Fibroblast of skin of left biceps (primary cell): ENCODE data around the gene EID2B.
A peak's percentile ranks its signal among the peaks of the same experiment; 100 is the strongest.

Experiments
- DNase-seq, 2 experiments: peaks; one replicate each; pipeline ENCODE4 v3.0.0-alpha.2; 2013; ENCODE audit warnings: low read depth in 2 of 2

EID2B gene

GRCh38 chr19:39533003-39533512, 406 bp upstream of the EID2B start:
- no peak for DNase-seq

GRCh38 chr19:39531834-39532232, 819 bp downstream of the EID2B start:
- no peak for DNase-seq

- no peak for DNase-seq
Measured at GRCh38 chr19:39525205-39525604, 7.4 kb downstream of the EID2B start.

GRCh38 chr19:39524495-39524894, 8.2 kb downstream of the EID2B start:
- DNase-seq: no peak

GRCh38 chr19:39520541-39521484, 11.8 kb downstream of the EID2B start:
- DNase-seq: no peak

GRCh38 chr19:39518975-39519374, 13.7 kb downstream of the EID2B start:
- no peak for DNase-seq

- no peak for DNase-seq
Measured at GRCh38 chr19:39518458-39518857, 14.2 kb downstream of the EID2B start.

- no peak for DNase-seq
Measured at GRCh38 chr19:39517432-39517831, 15.2 kb downstream of the EID2B start.

GRCh38 chr19:39516270-39516669, 16.4 kb downstream of the EID2B start:
- DNase-seq: no peak

- no peak for DNase-seq
Measured at GRCh38 chr19:39515551-39516191, 17.0 kb downstream of the EID2B start.

- no peak for DNase-seq
Measured at GRCh38 chr19:39514840-39515550, 17.7 kb downstream of the EID2B start, which contains the start of gene SELENOV. SELENOV (plus strand) TSS chr19:39515139; CDS start chr19:39515213, 74 bp downstream.

- DNase-seq: no peak
Measured at GRCh38 chr19:39512988-39513387, 19.7 kb downstream of the EID2B start.

- DNase-seq: no peak
Measured at GRCh38 chr19:39509233-39509632, 23.4 kb downstream of the EID2B start.

GRCh38 chr19:39508629-39509028, 24.0 kb downstream of the EID2B start:
- DNase-seq: no peak

- DNase-seq: no peak
Measured at GRCh38 chr19:39507715-39508364, 24.8 kb downstream of the EID2B start.

- peak; percentile 35 to 36 for DNase-seq
Measured at GRCh38 chr19:39506944-39507714, 25.5 kb downstream of the EID2B start.

- DNase-seq: no peak
Measured at GRCh38 chr19:39506598-39506943, 26.1 kb downstream of the EID2B start.

- peak; percentile 32 for DNase-seq
Measured at GRCh38 chr19:39502640-39503417, 29.8 kb downstream of the EID2B start.

- DNase-seq: no peak
Measured at GRCh38 chr19:39501340-39501739, 31.3 kb downstream of the EID2B start.

GRCh38 chr19:39500543-39500942, 32.1 kb downstream of the EID2B start:
- no peak for DNase-seq
